KMS-11 (cell line): ENCODE data around the gene PDE3B.
A peak's percentile ranks its signal among the peaks of the same experiment; 100 is the strongest.
"Not testable (repeated sequence)": the region's sequence is repeated elsewhere in the genome, so short reads cannot be mapped to it uniquely, and the experiment has no call there.

Experiments used
- H2AFZ ChIP-seq: fragments of 200-600 bp; sonication (generic); 2 replicates; pipeline ENCODE4 v1.6.1; 2016; ENCODE audit warnings: antibody characterized with exemption, mixed run types, low read depth
- H3K27ac ChIP-seq: fragments of 200-600 bp; sonication (generic); 2 replicates; pipeline ENCODE4 v1.6.1; 2016; ENCODE audit warnings: mild to moderate bottlenecking, mixed run types
- H3K27me3 ChIP-seq: fragments of 200-600 bp; sonication (generic); 2 replicates; pipeline ENCODE4 v1.6.1; 2017; ENCODE audit warnings: mild to moderate bottlenecking, low read depth, mixed run types, moderate library complexity; ENCODE audit not compliant: insufficient read depth
- H3K36me3 ChIP-seq: fragments of 200-600 bp; sonication (generic); 2 replicates; pipeline ENCODE4 v1.6.1; 2017; ENCODE audit warnings: mild to moderate bottlenecking, mixed run types; ENCODE audit not compliant: insufficient read depth
- H3K4me1 ChIP-seq: fragments of 200-600 bp; sonication (generic); 2 replicates; pipeline ENCODE4 v1.6.1; 2016; ENCODE audit warnings: mild to moderate bottlenecking, low read depth, mixed run types; ENCODE audit not compliant: poor library complexity, severe bottlenecking
- H3K4me2 ChIP-seq: fragments of 200-600 bp; sonication (generic); 2 replicates; pipeline ENCODE4 v1.7.0; 2016; ENCODE audit warnings: mild to moderate bottlenecking, mixed run types
- H3K4me3 ChIP-seq: fragments of 200-600 bp; sonication (generic); IDR thresholded peaks from 2 replicates; pipeline ENCODE4 v1.6.1; 2017; ENCODE audit warnings: low read depth, low read length, mixed read lengths; ENCODE audit not compliant: insufficient read depth
- H3K79me2 ChIP-seq: fragments of 200-600 bp; sonication (generic); 2 replicates; pipeline ENCODE4 v1.6.1; 2016; ENCODE audit warnings: low read depth, mixed run types; ENCODE audit not compliant: insufficient read depth
- H3K9ac ChIP-seq: fragments of 200-600 bp; sonication (generic); 2 replicates; pipeline ENCODE4 v1.6.1; 2016; ENCODE audit warnings: mild to moderate bottlenecking, mixed run types
- H4K20me1 ChIP-seq: fragments of 200-600 bp; sonication (generic); 2 replicates; pipeline ENCODE4 v1.6.1; 2016; ENCODE audit warnings: mild to moderate bottlenecking, mixed run types; ENCODE audit not compliant: insufficient read depth
- CTCF ChIP-seq: fragments of 200-600 bp; sonication (generic); conservative IDR thresholded peaks from 2 replicates; pipeline ENCODE4 v1.6.1; 2017; ENCODE audit warnings: low read depth, mild to moderate bottlenecking, antibody characterized with exemption, low read length, moderate library complexity, mixed read lengths

PDE3B gene

GRCh38 chr11:14789879-14790484 is 146.4 kb downstream of the PDE3B start:
- Histone ChIP-seq H3K4me3 (no peak overlapping the region), H2AFZ (no peak overlapping the region), H3K27me3 (no peaks in the 10 kb centered on the region), H3K4me1 (no peaks in the 10 kb centered on the region), H3K9ac (no peak overlapping the region), H3K27ac (peak overlapping the region; percentile 9; the same call in 1 of the 2 replicates), H3K4me2 (no peak overlapping the region), H3K36me3 (no peaks in the 10 kb centered on the region; the same call in 1 of the 2 replicates), H4K20me1 (no peaks in the 10 kb centered on the region), H3K79me2 (peaks cover 11% of the 10 kb centered on the region; the same call in 1 of the 2 replicates)
- peak; percentile 43; the same call in 1 of the 2 replicates for TF ChIP-seq CTCF

DNA sequence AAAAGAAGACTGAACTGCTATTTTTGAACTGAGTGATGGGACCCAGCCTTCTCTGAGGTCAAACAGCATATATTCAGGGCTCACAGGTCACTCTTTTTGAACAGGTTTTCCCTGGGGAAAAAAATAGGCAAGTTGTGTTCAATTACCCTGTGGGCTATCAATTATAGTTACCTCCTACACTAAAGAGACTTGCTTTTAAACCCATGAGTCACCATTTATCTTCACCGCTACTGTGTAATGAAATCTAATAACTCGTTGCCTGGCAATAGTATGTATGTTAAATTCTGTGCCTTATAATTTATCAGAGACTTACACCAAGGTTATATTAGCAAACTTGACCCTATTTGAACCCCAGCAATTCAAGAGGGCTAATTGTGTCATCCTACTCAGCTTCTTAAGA is 149.9 kb downstream of the PDE3B start:
- Histone ChIP-seq H3K27ac (no peak overlapping the region), H3K27me3 (no peaks in the 10 kb centered on the region), H3K4me2 (no peak overlapping the region), H2AFZ (no peak overlapping the region), H3K9ac (no peak overlapping the region), H3K4me1 (no peaks in the 10 kb centered on the region), H3K36me3 (no peaks in the 10 kb centered on the region), H3K79me2 (peaks cover 16% of the 10 kb centered on the region; the same call in 1 of the 2 replicates), H3K4me3 (no peak overlapping the region), H4K20me1 (no peaks in the 10 kb centered on the region)
- TF ChIP-seq CTCF: no peak

GRCh38 chr11:14796028-14796427 is 152.4 kb downstream of the PDE3B start:
- not testable (repeated sequence) for H3K27ac ChIP-seq, H4K20me1 ChIP-seq, H3K4me2 ChIP-seq, H3K27me3 ChIP-seq, H2AFZ ChIP-seq, H3K4me3 ChIP-seq, H3K4me1 ChIP-seq, H3K36me3 ChIP-seq, H3K9ac ChIP-seq
- H3K79me2 ChIP-seq: peaks cover 10% of the 10 kb centered on the region; the same call in 1 of the 2 replicates

GRCh38 chr11:14803846-14804245 is 160.2 kb downstream of the PDE3B start:
- H3K4me3 ChIP-seq: no peak overlapping the region
- H3K27me3 ChIP-seq: no peaks in the 10 kb centered on the region
- 0 out of 2 replicates have a peak, but pooled peaks cover 5% of the 10 kb centered on the region for H4K20me1 ChIP-seq
- no peak overlapping the region for H2AFZ ChIP-seq
- no peak for TF ChIP-seq CTCF
- no peak overlapping the region for H3K9ac ChIP-seq
- H3K4me2 ChIP-seq: no peak overlapping the region
- no peaks in the 10 kb centered on the region for H3K4me1 ChIP-seq
- H3K27ac ChIP-seq: no peak overlapping the region
- H3K79me2 ChIP-seq: no peaks in the 10 kb centered on the region; the same call in 1 of the 2 replicates
- peaks cover 17% of the 10 kb centered on the region; the same call in 1 of the 2 replicates for H3K36me3 ChIP-seq

GRCh38 chr11:14809466-14809865 is 165.9 kb downstream of the PDE3B start:
- Histone ChIP-seq H3K27me3 (no peaks in the 10 kb centered on the region), H3K79me2 (no peaks in the 10 kb centered on the region; the same call in 1 of the 2 replicates), H3K4me1 (peaks cover 7% of the 10 kb centered on the region), H3K36me3 (peaks cover 13% of the 10 kb centered on the region; the same call in 1 of the 2 replicates), H3K4me2 (no peak overlapping the region), H4K20me1 (no peaks in the 10 kb centered on the region), H3K4me3 (no peak overlapping the region), H3K9ac (no peak overlapping the region), H2AFZ (no peak overlapping the region), H3K27ac (no peak overlapping the region)
- TF ChIP-seq CTCF: no peak
